ENCODE results near the gene TRMT13. TPM values are rescaled to one million over a fixed set of nuclear protein-coding genes. Genes with fewer than 3 reads are reported as not detected.

Gene TRMT13
- total and polyA plus RNA-seq, 3 donors from 2014 or later: 12.1 to 19.8 (median 14.7) TPM

GRCh38 chr1:100164702-100165101, 31.7 kb downstream of the TRMT13 start:
- intact Hi-C loops (cut with DNase I; ENCODE audit: low total_unique reads): loop anchor here (10.0 kb wide), 1 partner anchor 360 kb away; no protein-coding TSS in a partner anchor

DNA sequence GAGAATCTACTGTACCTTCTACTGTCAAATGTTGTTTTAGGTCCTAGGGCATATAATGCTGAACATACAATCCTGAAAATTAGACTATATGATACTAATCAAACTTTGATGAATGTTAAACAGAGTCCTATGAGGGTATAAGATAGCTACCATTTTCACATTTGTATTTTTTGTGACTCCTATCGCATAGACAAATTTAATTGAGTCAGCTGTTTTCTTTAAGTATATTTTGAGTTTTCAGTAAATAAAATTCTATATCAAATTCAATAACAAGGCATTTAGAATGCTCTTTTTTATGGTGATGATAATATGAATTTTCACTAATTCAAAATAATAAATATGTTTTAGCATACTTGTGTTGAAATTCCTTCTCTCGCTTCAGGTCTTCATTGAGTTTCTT, 35.1 kb downstream of the TRMT13 start:
- Histone ChIP-seq H3K27me3 (no peaks in the 10 kb centered on the region), H3K36me3 (ENCODE audit: low read depth, missing control alignments) (no peaks in the 10 kb centered on the region), H3K4me3 (no peak overlapping the region), H3K4me1 (no peaks in the 10 kb centered on the region), H3K27ac (no peak overlapping the region), H3K9me3 (no peaks in the 10 kb centered on the region)
- TF ChIP-seq, protein P1, sequence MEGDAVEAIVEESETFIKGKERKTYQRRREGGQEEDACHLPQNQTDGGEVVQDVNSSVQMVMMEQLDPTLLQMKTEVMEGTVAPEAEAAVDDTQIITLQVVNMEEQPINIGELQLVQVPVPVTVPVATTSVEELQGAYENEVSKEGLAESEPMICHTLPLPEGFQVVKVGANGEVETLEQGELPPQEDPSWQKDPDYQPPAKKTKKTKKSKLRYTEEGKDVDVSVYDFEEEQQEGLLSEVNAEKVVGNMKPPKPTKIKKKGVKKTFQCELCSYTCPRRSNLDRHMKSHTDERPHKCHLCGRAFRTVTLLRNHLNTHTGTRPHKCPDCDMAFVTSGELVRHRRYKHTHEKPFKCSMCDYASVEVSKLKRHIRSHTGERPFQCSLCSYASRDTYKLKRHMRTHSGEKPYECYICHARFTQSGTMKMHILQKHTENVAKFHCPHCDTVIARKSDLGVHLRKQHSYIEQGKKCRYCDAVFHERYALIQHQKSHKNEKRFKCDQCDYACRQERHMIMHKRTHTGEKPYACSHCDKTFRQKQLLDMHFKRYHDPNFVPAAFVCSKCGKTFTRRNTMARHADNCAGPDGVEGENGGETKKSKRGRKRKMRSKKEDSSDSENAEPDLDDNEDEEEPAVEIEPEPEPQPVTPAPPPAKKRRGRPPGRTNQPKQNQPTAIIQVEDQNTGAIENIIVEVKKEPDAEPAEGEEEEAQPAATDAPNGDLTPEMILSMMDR (IDR thresholded peaks at IDR 0.05): no peak
- TF ChIP-seq POLR2A (IDR thresholded peaks at IDR 0.05): no peak
- intact Hi-C loops (cut with DNase I; ENCODE audit: low total_unique reads): loop anchor here (10.0 kb wide), 1 partner anchor 363 kb away; no protein-coding TSS in a partner anchor
- no peak for DNase-seq
- 91 to 96% methylated on average over 2 of the region's 2 CpGs for WGBS, 2 donors

More at GRCh38 chr1:100164702-100165101, 31.7 kb downstream of the TRMT13 start:
- H3K9me3 ChIP-seq: no peaks in the 10 kb centered on the region
- no peaks in the 10 kb centered on the region for H3K36me3 ChIP-seq (ENCODE audit: low read depth, missing control alignments)
- H3K27me3 ChIP-seq: no peaks in the 10 kb centered on the region
- no peak overlapping the region for H3K27ac ChIP-seq
- no peaks in the 10 kb centered on the region for H3K4me1 ChIP-seq
- no peak for DNase-seq
- 73 to 80% methylated on average over 5 of the region's 5 CpGs for WGBS, 2 donors
- TF ChIP-seq, protein P1 (IDR thresholded peaks at IDR 0.05): no peak
- no peak for TF ChIP-seq POLR2A (IDR thresholded peaks at IDR 0.05)
- no peak overlapping the region for H3K4me3 ChIP-seq

GRCh38 chr1:100177295-100178041, 44.5 kb downstream of the TRMT13 start:
- TF ChIP-seq, protein P1 (IDR thresholded peaks at IDR 0.05): no peak
- no peak for TF ChIP-seq POLR2A (IDR thresholded peaks at IDR 0.05)
- intact Hi-C loops (cut with DNase I; ENCODE audit: low total_unique reads): no loop called here
- Histone ChIP-seq H3K36me3 (ENCODE audit: low read depth, missing control alignments) (no peaks in the 10 kb centered on the region), H3K4me3 (no peak overlapping the region), H3K4me1 (no peaks in the 10 kb centered on the region), H3K27ac (no peak overlapping the region), H3K9me3 (no peaks in the 10 kb centered on the region), H3K27me3 (no peaks in the 10 kb centered on the region)
- DNase-seq: no peak
- WGBS, 2 donors: 87 to 92% methylated on average over 4 of the region's 4 CpGs

GRCh38 chr1:100178091-100178490, 45.1 kb downstream of the TRMT13 start, which contains the start of gene LRRC39:
LRRC39 (minus strand) TSS chr1:100178256; CDS start chr1:100168516, 9,740 bp downstream.
- Histone ChIP-seq H3K27ac (no peak within 1 kb of the TSS), H3K27me3 (no peaks in the 10 kb centered on the region), H3K4me1 (no peaks in the 10 kb centered on the region), H3K36me3 (ENCODE audit: low read depth, missing control alignments) (no peaks in the 10 kb centered on the region), H3K9me3 (no peaks in the 10 kb centered on the region), H3K4me3 (no peak within 1 kb of the TSS)
- no peak for TF ChIP-seq POLR2A (IDR thresholded peaks at IDR 0.05)
- TF ChIP-seq, protein P1 (IDR thresholded peaks at IDR 0.05): no peak
- intact Hi-C loops (cut with DNase I; ENCODE audit: low total_unique reads): no loop called here
- DNase-seq: no peak
- 63 to 66% methylated on average over 5 of the region's 5 CpGs for WGBS, 2 donors
